Tibial nerve (tissue), 4 donors: ENCODE data around the gene RPTOR. TPM values are rescaled to one million over a fixed set of nuclear protein-coding genes. Genes with fewer than 3 reads are reported as not detected.

Source experiments
- DNase-seq, 2 donors: peaks; one replicate each; pipeline ENCODE4 v3.0.0-alpha.2; 2019; ENCODE audit warnings: low spot score in 2 of 2
- H3K27ac ChIP-seq, 4 donors: fragments of 200-600 bp; sonication (generic) in 3 of 4; one replicate each; pipeline ENCODE4 v1.5.1; 2017 to 2019; ENCODE audit warnings: mild to moderate bottlenecking in 1 of 4
- H3K27me3 ChIP-seq, 2 donors: fragments of 200-600 bp; sonication (generic) in 1 of 2; one replicate each; pipeline versions ENCODE4 v1.5.1 to v1.6.0; 2017 to 2019
- H3K36me3 ChIP-seq, 3 donors: fragments of 200-600 bp; sonication (generic); one replicate each; pipeline ENCODE4 v1.5.1; 2018 to 2019
- H3K4me1 ChIP-seq, 4 donors: fragments of 200-600 bp; sonication (generic) in 3 of 4; one replicate each; pipeline ENCODE4 v1.5.1; 2017 to 2019
- H3K4me3 ChIP-seq, 4 donors: fragments of 200-600 bp; sonication (generic) in 3 of 4; one replicate each; pipeline ENCODE4 v1.5.1; 2017 to 2019; ENCODE audit warnings: mild to moderate bottlenecking in 1 of 4, moderate library complexity in 1 of 4
- H3K9me3 ChIP-seq, 4 donors: fragments of 200-600 bp; sonication (generic) in 3 of 4; one replicate each; pipeline ENCODE4 v1.5.1; 2017 to 2019
- EP300 ChIP-seq, 2 donors: sonication (generic); formaldehyde crosslinking; IDR thresholded peaks; one replicate each; pipeline ENCODE4 v1.6.1; 2017; ENCODE audit warnings: antibody characterized with exemption in 2 of 2, mild to moderate bottlenecking in 1 of 2
- POLR2A ChIP-seq, 2 donors: fragments of 450-650 bp; IDR thresholded peaks; one replicate each; pipeline ENCODE4 v1.6.1; 2017; ENCODE audit warnings: antibody characterized with exemption in 2 of 2, mild to moderate bottlenecking in 2 of 2, moderate library complexity in 2 of 2
- WGBS, 2 donors: methylation state at CpG; one replicate each; pipeline ENCODE4 v1.1.5; 2018; 5-methylcytosine and 5-hydroxymethylcytosine counted together
- total RNA-seq, 4 donors: library from RNA; depleted of rRNA; stranded (reverse); fragments of >200 nt; gene quantifications; one replicate each; pipeline ENCODE4 v1.1.0, GENCODE V29; 2016
- TF ChIP-seq, protein P1 (sequence below), 5 experiments: fragments of 200-600 bp in 3 of 5; fragments of 450-650 bp in 2 of 5; sonication (generic) in 3 of 5; IDR thresholded peaks; one replicate each; pipeline ENCODE4 v1.5.1; 2016 to 2019; ENCODE audit warnings: antibody characterized with exemption in 5 of 5, mild to moderate bottlenecking in 3 of 5, moderate library complexity in 2 of 5

The RPTOR gene
- total RNA-seq, 4 donors from 2014 or later, result 34.7 to 56.4 (median 40.1) TPM

- Histone ChIP-seq H3K27ac (no peak overlapping the region), H3K36me3 (peaks cover 0 to 15% (median 0%) of the 10 kb centered on the region in 3 donors), H3K27me3 (peaks cover 0 to 26% of the 10 kb centered on the region in 2 donors), H3K9me3 (no peaks in the 10 kb centered on the region), H3K4me1 (peaks cover 0 to 35% (median 14%) of the 10 kb centered on the region in 4 donors), H3K4me3 (no peak overlapping the region)
- DNase-seq, result peak in 1 of 2 donors; percentile 45
- 44 to 53% methylated on average over 16 to 20 of the region's 20 CpGs for WGBS, 2 donors
- TF ChIP-seq, protein P1, sequence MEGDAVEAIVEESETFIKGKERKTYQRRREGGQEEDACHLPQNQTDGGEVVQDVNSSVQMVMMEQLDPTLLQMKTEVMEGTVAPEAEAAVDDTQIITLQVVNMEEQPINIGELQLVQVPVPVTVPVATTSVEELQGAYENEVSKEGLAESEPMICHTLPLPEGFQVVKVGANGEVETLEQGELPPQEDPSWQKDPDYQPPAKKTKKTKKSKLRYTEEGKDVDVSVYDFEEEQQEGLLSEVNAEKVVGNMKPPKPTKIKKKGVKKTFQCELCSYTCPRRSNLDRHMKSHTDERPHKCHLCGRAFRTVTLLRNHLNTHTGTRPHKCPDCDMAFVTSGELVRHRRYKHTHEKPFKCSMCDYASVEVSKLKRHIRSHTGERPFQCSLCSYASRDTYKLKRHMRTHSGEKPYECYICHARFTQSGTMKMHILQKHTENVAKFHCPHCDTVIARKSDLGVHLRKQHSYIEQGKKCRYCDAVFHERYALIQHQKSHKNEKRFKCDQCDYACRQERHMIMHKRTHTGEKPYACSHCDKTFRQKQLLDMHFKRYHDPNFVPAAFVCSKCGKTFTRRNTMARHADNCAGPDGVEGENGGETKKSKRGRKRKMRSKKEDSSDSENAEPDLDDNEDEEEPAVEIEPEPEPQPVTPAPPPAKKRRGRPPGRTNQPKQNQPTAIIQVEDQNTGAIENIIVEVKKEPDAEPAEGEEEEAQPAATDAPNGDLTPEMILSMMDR (IDR thresholded peaks at IDR 0.05), result peak; percentile 20 to 66 (median 25)
- no peak for TF ChIP-seq EP300 (IDR thresholded peaks at IDR 0.05)
Measured at GRCh38 chr17:80970044-80970761, 425.6 kb downstream of the RPTOR start.

GRCh38 chr17:80970762-80971703 is 426.4 kb downstream of the RPTOR start:
- Histone ChIP-seq H3K4me3 (no peak overlapping the region), H3K36me3 (peaks cover 0 to 7% (median 0%) of the 10 kb centered on the region in 3 donors), H3K27ac (no peak overlapping the region), H3K9me3 (no peaks in the 10 kb centered on the region), H3K27me3 (peaks cover 0 to 26% of the 10 kb centered on the region in 2 donors), H3K4me1 (peaks cover 0 to 35% (median 14%) of the 10 kb centered on the region in 4 donors)
- 49 to 55% methylated on average over 21 to 24 of the region's 26 CpGs for WGBS, 2 donors
- no peak for DNase-seq
- TF ChIP-seq EP300 (IDR thresholded peaks at IDR 0.05) (no peak), POLR2A (IDR thresholded peaks at IDR 0.05) (no peak)
- TF ChIP-seq, protein P1 (IDR thresholded peaks at IDR 0.05), result no peak

DNA sequence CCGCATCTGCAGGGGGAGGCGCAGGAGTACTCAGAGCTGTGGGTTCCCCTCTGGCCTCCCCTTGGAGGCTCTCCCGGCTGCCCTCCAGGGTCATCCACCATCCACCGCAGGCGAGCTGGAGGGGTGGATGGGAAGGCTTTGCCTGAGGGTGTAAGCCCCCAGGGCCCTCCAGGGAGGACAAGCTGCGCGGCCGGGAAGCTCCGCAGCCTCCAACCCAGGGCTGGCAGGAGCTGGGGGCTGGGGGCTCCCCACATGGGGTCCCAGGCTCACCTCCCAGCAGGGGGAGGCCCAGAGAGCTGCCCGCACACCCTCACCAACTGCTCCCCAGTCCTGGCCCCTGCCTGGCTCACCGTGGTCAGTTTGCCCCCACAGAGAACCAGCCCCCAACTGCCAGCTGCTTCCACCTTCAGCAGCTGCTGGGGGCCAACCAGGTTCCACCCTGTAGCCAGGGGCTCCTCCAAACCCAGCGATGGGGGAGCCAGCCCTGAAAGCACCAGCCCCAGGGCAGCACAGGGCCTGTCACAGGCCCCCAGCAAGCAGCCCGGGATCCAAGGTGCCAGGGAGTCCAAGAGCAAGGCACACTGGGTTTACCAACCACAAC is 427.2 kb downstream of the RPTOR start:
- no peak for DNase-seq
- Histone ChIP-seq H3K4me1 (peaks cover 0 to 35% (median 14%) of the 10 kb centered on the region in 4 donors), H3K4me3 (no peak overlapping the region), H3K27ac (no peak overlapping the region), H3K36me3 (no peaks in the 10 kb centered on the region), H3K27me3 (peaks cover 0 to 26% of the 10 kb centered on the region in 2 donors), H3K9me3 (no peaks in the 10 kb centered on the region)
- WGBS, 2 donors, result 62 to 88% methylated on average over 3 to 7 of the region's 13 CpGs
- TF ChIP-seq, protein P1 (IDR thresholded peaks at IDR 0.05), result no peak
- no peak for TF ChIP-seq POLR2A (IDR thresholded peaks at IDR 0.05)
- TF ChIP-seq EP300 (IDR thresholded peaks at IDR 0.05), result no peak

- H3K27me3 ChIP-seq, result peaks cover 0 to 12% of the 10 kb centered on the region in 2 donors
- H3K36me3 ChIP-seq, result no peaks in the 10 kb centered on the region
- 77 to 83% methylated on average over 3 of the region's 3 CpGs for WGBS, 2 donors
- H3K27ac ChIP-seq, result no peak overlapping the region
- no peak overlapping the region for H3K4me3 ChIP-seq
- H3K4me1 ChIP-seq, result peaks cover 0 to 26% (median 5%) of the 10 kb centered on the region in 4 donors
- H3K9me3 ChIP-seq, result no peaks in the 10 kb centered on the region
- no peak for DNase-seq
- TF ChIP-seq POLR2A (IDR thresholded peaks at IDR 0.05) (no peak), EP300 (IDR thresholded peaks at IDR 0.05) (no peak)
- TF ChIP-seq, protein P1 (IDR thresholded peaks at IDR 0.05), result no peak
Measured at GRCh38 chr17:80976701-80977100, 432.1 kb downstream of the RPTOR start.
